ENCODE data around the gene FLG2. TPM values are rescaled to one million over a fixed set of nuclear protein-coding genes. Genes with fewer than 3 reads are reported as not detected.

FLG2 gene
- total RNA-seq: not detected

- H3K27ac ChIP-seq: no peak within 1 kb of the TSS
- DNase-seq: no peak
- no peaks in the 10 kb centered on the region for H3K9me3 ChIP-seq
- no peak for ATAC-seq (ENCODE audit: low FRiP score in 2 of 2)
- 62 to 77% methylated on average over 2 of the region's 2 CpGs for WGBS, 2 donors
- H3K36me3 ChIP-seq: no peaks in the 10 kb centered on the region
- H3K4me1 ChIP-seq: no peaks in the 10 kb centered on the region
- TF ChIP-seq EP300 (IDR thresholded peaks at IDR 0.05) (no peak), POLR2A (IDR thresholded peaks at IDR 0.05) (no peak), CTCF (IDR thresholded peaks at IDR 0.05) (no peak)
- H3K4me3 ChIP-seq: no peak within 1 kb of the TSS
- H3K27me3 ChIP-seq: no peaks in the 10 kb centered on the region
Observed at GRCh38 chr1:152359906-152360305, at the start of gene FLG2. TSS of gene FLG2 (minus strand) at chr1:152360006. CDS start at chr1:152358884, 1,122 bp downstream.

GRCh38 chr1:152408664-152409063, 48.9 kb upstream of the FLG2 start:
- TF ChIP-seq CTCF (IDR thresholded peaks at IDR 0.05) (no peak), EP300 (IDR thresholded peaks at IDR 0.05) (no peak), POLR2AphosphoS5 (IDR thresholded peaks at IDR 0.05) (no peak), POLR2A (IDR thresholded peaks at IDR 0.05) (no peak)
- H3K9me3 ChIP-seq: no peaks in the 10 kb centered on the region
- DNase-seq: no peak
- ATAC-seq (ENCODE audit: low FRiP score in 2 of 2): no peak
- H3K4me3 ChIP-seq: no peak overlapping the region
- H3K36me3 ChIP-seq: no peaks in the 10 kb centered on the region
- 89 to 94% methylated on average over 4 of the region's 4 CpGs for WGBS, 2 donors
- no peaks in the 10 kb centered on the region for H3K27me3 ChIP-seq
- H3K4me1 ChIP-seq: peaks cover 0 to 7% (median 5%) of the 10 kb centered on the region in 4 donors
- no peak overlapping the region for H3K27ac ChIP-seq

GRCh38 chr1:152398812-152399698, 39.2 kb upstream of the FLG2 start:
- H3K27me3 ChIP-seq: no peaks in the 10 kb centered on the region
- H3K4me1 ChIP-seq: no peaks in the 10 kb centered on the region
- DNase-seq (peak in 1 of 2 donors; percentile 30), ATAC-seq (ENCODE audit: low FRiP score in 2 of 2) (peak in 1 of 2 donors; percentile 53)
- H3K4me3 ChIP-seq: no peak overlapping the region
- no peaks in the 10 kb centered on the region for H3K9me3 ChIP-seq
- WGBS, 2 donors: 42 to 55% methylated on average over 8 of the region's 8 CpGs
- TF ChIP-seq CTCF (IDR thresholded peaks at IDR 0.05) (peak in 4 of 6 experiments; percentile 19 to 57 (median 38)), EP300 (IDR thresholded peaks at IDR 0.05) (no peak)
- H3K36me3 ChIP-seq: no peaks in the 10 kb centered on the region
- no peak overlapping the region for H3K27ac ChIP-seq

GRCh38 chr1:152397474-152397873, 37.7 kb upstream of the FLG2 start:
- 82 to 84% methylated on average over 5 of the region's 5 CpGs for WGBS, 2 donors
- no peak for ATAC-seq (ENCODE audit: low FRiP score in 2 of 2)
- H3K9me3 ChIP-seq: no peaks in the 10 kb centered on the region

More at GRCh38 chr1:152397474-152397873, 37.7 kb upstream of the FLG2 start:
- H3K36me3 ChIP-seq: no peaks in the 10 kb centered on the region
- DNase-seq: no peak
- no peaks in the 10 kb centered on the region for H3K27me3 ChIP-seq
- TF ChIP-seq EP300 (IDR thresholded peaks at IDR 0.05) (no peak), POLR2A (IDR thresholded peaks at IDR 0.05) (no peak), POLR2AphosphoS5 (IDR thresholded peaks at IDR 0.05) (no peak), CTCF (IDR thresholded peaks at IDR 0.05) (no peak)
- H3K4me3 ChIP-seq: no peak overlapping the region
- H3K27ac ChIP-seq: no peak overlapping the region
- no peaks in the 10 kb centered on the region for H3K4me1 ChIP-seq

All from upper lobe of left lung (tissue), 6 donors.